Endothelial cell of umbilical vein (primary cell): ENCODE results near the gene XAGE1B. TPM values are rescaled to one million over a fixed set of nuclear protein-coding genes. Genes with fewer than 3 reads are reported as not detected.
"Not testable (repeated sequence)": the region's sequence is repeated elsewhere in the genome, so short reads cannot be mapped to it uniquely, and the experiment has no call there.

Experiments
- BruUV-seq: library from RNA; stranded (reverse); fragments of 400-500 nt; replicated peaks from 2 replicates; lab custom pipeline; 2021; lab: Mats Ljungman, UMichigan
- CTCF ChIA-PET: fragments of 300-600, 350-600 bp; sonication (Branson Sonifier 250); formaldehyde crosslinking; loops from one replicate; lab custom pipeline; 2021; ENCODE audit warnings: antibody characterized with exemption, inconsistent platforms; lab: Charles Lee
- POLR2A ChIA-PET: fragments of 300-600, 350-600 bp; sonication (Branson Sonifier 250); formaldehyde crosslinking; loops from one replicate; lab custom pipeline; 2021; ENCODE audit warnings: antibody characterized with exemption, inconsistent platforms; lab: Charles Lee
- DNase-seq: peaks from one replicate; pipeline ENCODE4 v3.0.0-alpha.2; 2011; ENCODE audit warnings: low read depth, low spot score
- FAIRE-seq: peaks from 2 replicates; lab custom pipeline; 2011; peaks lifted over from hg19 to GRCh38; lab: Jason Lieb, UNC
- H2AFZ ChIP-seq: 2 replicates; pipeline ENCODE4 v1.6.0; 2012; ENCODE audit warnings: low read depth, low read length, control low read depth, inconsistent platforms
- H3K27ac ChIP-seq: 2 replicates; pipeline ENCODE4 v1.5.1; 2011; ENCODE audit warnings: low read depth, mild to moderate bottlenecking, control low read depth, low read length, moderate library complexity; ENCODE audit not compliant: insufficient read depth
- H3K27me3 ChIP-seq, 2 experiments: 2 replicates each; pipeline versions ENCODE4 v1.6.0 to v1.6.1; 2011; ENCODE audit warnings: low read length in 2 of 2, mixed read lengths in 1 of 2; ENCODE audit not compliant: control insufficient read depth in 2 of 2, insufficient read depth in 2 of 2
- H3K36me3 ChIP-seq, 2 experiments: 2 replicates in 1 of 2; 3 replicates in 1 of 2; pipeline ENCODE4 v1.5.1; 2011; ENCODE audit warnings: low read length in 2 of 2, mild to moderate bottlenecking in 1 of 2, moderate library complexity in 1 of 2; ENCODE audit not compliant: control insufficient read depth in 2 of 2, insufficient read depth in 2 of 2; ENCODE audit errors: extremely low read depth in 1 of 2
- H3K4me1 ChIP-seq: 3 replicates; pipeline ENCODE4 v1.5.1; 2011; ENCODE audit warnings: mild to moderate bottlenecking, low read length; ENCODE audit not compliant: control insufficient read depth, insufficient read depth; ENCODE audit errors: extremely low read depth
- H3K4me2 ChIP-seq: 2 replicates; pipeline ENCODE4 v1.6.1; 2011; ENCODE audit warnings: low read length, control low read depth, mixed read lengths; ENCODE audit not compliant: insufficient read depth
- H3K4me3 ChIP-seq, 3 experiments: fragments of 200-600 bp in 1 of 3; sonication (generic), shearing (Covaris generic) in 1 of 3; replicated peaks in 1 of 3; 2 replicates each; pipeline ENCODE4 v1.5.1; 2011 to 2016; ENCODE audit warnings: control low read depth in 3 of 3, low read length in 3 of 3, mild to moderate bottlenecking in 2 of 3, inconsistent platforms in 1 of 3, low read depth in 1 of 3, moderate library complexity in 1 of 3; ENCODE audit not compliant: insufficient read depth in 1 of 3
- H3K79me2 ChIP-seq: 2 replicates; pipeline ENCODE4 v1.6.0; 2012; ENCODE audit warnings: low read length, inconsistent platforms; ENCODE audit not compliant: control insufficient read depth, insufficient read depth
- H3K9ac ChIP-seq: replicated peaks from 2 replicates; pipeline ENCODE3; 2011; ENCODE audit warnings: low read length, control low read depth; ENCODE audit not compliant: insufficient read depth; ENCODE audit errors: extremely low read depth
- H3K9me1 ChIP-seq: replicated peaks from 3 replicates; pipeline ENCODE4 v1.6.0; 2011; ENCODE audit warnings: mild to moderate bottlenecking, low read length; ENCODE audit not compliant: control insufficient read depth, insufficient read depth; ENCODE audit errors: extremely low read depth
- H3K9me3 ChIP-seq: replicated peaks from 2 replicates; pipeline ENCODE4 v1.5.1; 2012; ENCODE audit warnings: low read length, inconsistent platforms; ENCODE audit not compliant: control insufficient read depth, insufficient read depth
- H4K20me1 ChIP-seq: replicated peaks from 2 replicates; pipeline ENCODE3; 2011; ENCODE audit warnings: mild to moderate bottlenecking, low read length; ENCODE audit not compliant: control insufficient read depth, insufficient read depth; ENCODE audit errors: extremely low read depth
- EZH2 ChIP-seq: IDR thresholded peaks from 2 replicates; pipeline ENCODE4 v1.6.1; 2012; ENCODE audit warnings: borderline replicate concordance, low read depth, mild to moderate bottlenecking, moderate library complexity, low read length, inconsistent platforms; ENCODE audit not compliant: severe bottlenecking
- FOS ChIP-seq: IDR thresholded peaks from 2 replicates; pipeline ENCODE4 v1.6.1; 2011; ENCODE audit warnings: mild to moderate bottlenecking, low read length, moderate library complexity, borderline replicate concordance; ENCODE audit not compliant: insufficient read depth
- GATA2 ChIP-seq: IDR thresholded peaks from 2 replicates; pipeline ENCODE4 v1.7.0; 2011; ENCODE audit warnings: low read depth, mild to moderate bottlenecking, moderate library complexity, mixed read lengths, low read length; ENCODE audit not compliant: insufficient read length, insufficient read depth
- JUN ChIP-seq: IDR thresholded peaks from 2 replicates; pipeline ENCODE4 v1.6.1; 2011; ENCODE audit warnings: borderline replicate concordance, low read depth; ENCODE audit not compliant: insufficient read length, insufficient read depth
- MYC ChIP-seq: IDR thresholded peaks from one replicate; pipeline ENCODE4 v1.6.1; 2011; ENCODE audit warnings: mild to moderate bottlenecking, low read depth, low read length
- POLR2A ChIP-seq: IDR thresholded peaks from 2 replicates; pipeline ENCODE4 v1.6.1; 2012; ENCODE audit warnings: low read depth, mild to moderate bottlenecking, control low read depth, low read length
- POLR2AphosphoS5 ChIP-seq: IDR thresholded peaks from 2 replicates; pipeline ENCODE4 v1.6.1; 2012; ENCODE audit warnings: low read depth, mild to moderate bottlenecking, control low read depth, low read length, moderate library complexity; ENCODE audit not compliant: insufficient read depth
- dilution Hi-C: fragments of 300-500 bp; cut with MboI; formaldehyde crosslinking; loops from one replicate; pipeline ENCODE4 v1.15.0; 2019; ENCODE audit warnings: low sequenced_read_pairs; ENCODE audit not compliant: extremely low pct_ligation_motif_present
- intact Hi-C: fragments of 100-400 bp; cut with micrococcal nuclease; formaldehyde crosslinking; loops from one replicate; pipeline ENCODE4 v1.10.0; 2022
- polyA plus RNA-seq, 4 experiments: library from polyadenylated mRNA; depleted of rRNA in 3 of 4; stranded (reverse) in 3 of 4; unstranded in 1 of 4; fragments of >200 nt; gene quantifications; 2 replicates each; pipeline versions ENCODE4 v1.2.1 to v1.2.3, GENCODE V29; 2011 to 2012; ENCODE audit warnings: missing spikeins in 1 of 4
- total RNA-seq: library from RNA; stranded (reverse); gene quantifications from 2 replicates; pipeline ENCODE4 v1.2.3, GENCODE V29; 2021
- TF ChIP-seq, protein P1 (sequence below), 2 donors: IDR thresholded peaks; 1 replicate in 1 of 2; 2 replicates in 1 of 2; pipeline ENCODE4 v1.5.1; 2011; ENCODE audit warnings: low read length in 2 of 2, mild to moderate bottlenecking in 2 of 2, moderate library complexity in 2 of 2, control low read depth in 1 of 2, inconsistent platforms in 1 of 2, low read depth in 1 of 2; ENCODE audit not compliant: insufficient read depth in 1 of 2; ENCODE audit errors: extremely low read depth in 1 of 2
- TF ChIP-seq, protein P2 (sequence below): IDR thresholded peaks from 2 replicates; pipeline ENCODE4 v1.6.1; 2011; ENCODE audit not compliant: insufficient read depth, insufficient read length

The XAGE1B gene
- total and polyA plus RNA-seq, 2 donors (not counting 3 experiments of a cell fraction or from before 2014, with no cell fraction given): not detected

DNA sequence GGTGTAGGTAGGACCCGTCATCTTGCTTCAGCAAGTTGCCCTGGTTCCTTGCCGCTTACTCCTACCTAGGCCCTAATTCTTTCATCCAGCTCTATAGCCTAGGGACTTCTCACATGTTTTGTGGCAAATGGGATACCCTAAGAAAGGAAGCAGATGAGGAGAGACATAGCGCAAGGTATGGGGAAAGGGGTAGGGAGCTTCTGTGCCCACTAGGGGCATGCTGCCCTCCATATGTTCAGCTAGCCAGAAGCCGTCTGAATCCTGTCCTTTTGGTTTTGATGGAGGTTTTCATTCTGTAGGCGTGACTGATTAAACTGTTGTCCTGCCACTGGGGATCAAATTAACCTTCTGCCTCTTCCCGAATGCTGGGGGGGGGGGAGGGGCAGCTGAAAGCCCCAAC is 5.7 kb downstream of the XAGE1B start:
- H3K4me1 ChIP-seq, H3K36me3 ChIP-seq, H3K27me3 ChIP-seq, H3K79me2 ChIP-seq, BruUV-seq, H3K27ac ChIP-seq, H3K9ac ChIP-seq, H3K4me3 ChIP-seq, intact Hi-C loops, CTCF ChIA-PET, dilution Hi-C loops, POLR2A ChIA-PET, H3K9me1 ChIP-seq, H4K20me1 ChIP-seq, H2AFZ ChIP-seq, H3K4me2 ChIP-seq, DNase-seq, H3K9me3 ChIP-seq, FAIRE-seq: not testable (repeated sequence)

DNA sequence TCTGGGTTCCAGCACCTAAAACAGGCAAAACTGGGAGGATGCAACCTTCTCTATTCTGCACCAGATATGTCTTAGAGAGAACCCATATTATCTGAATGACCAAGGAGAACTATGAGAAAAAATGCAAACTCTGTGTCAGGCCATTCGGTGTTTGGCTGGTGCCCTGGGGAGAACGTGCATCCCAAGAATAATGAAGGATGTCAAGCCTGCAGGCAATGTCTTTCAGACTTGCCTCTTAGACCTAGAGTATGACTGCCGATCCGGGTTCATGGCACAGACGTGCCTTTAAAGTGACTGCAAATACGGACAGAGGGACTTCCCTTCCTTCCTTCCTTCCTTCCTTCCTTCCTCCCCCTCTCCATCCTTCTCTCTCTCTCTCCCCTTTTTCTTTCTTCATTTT is 6.9 kb downstream of the XAGE1B start:
- dilution Hi-C loops: no loop called here

More for the DNA sequence above, 6.9 kb downstream of the XAGE1B start:
- Histone ChIP-seq H3K9me1 (no peaks in the 10 kb centered on the region), H3K4me2 (no peak overlapping the region), H2AFZ (no peak overlapping the region), H3K27ac (no peak overlapping the region), H4K20me1 (no peaks in the 10 kb centered on the region), H3K9ac (no peak overlapping the region), H3K27me3 (no peaks in the 10 kb centered on the region), H3K4me3 (no peak overlapping the region), H3K79me2 (no peaks in the 10 kb centered on the region), H3K36me3 (no peaks in the 10 kb centered on the region), H3K9me3 (no peaks in the 10 kb centered on the region), H3K4me1 (no peaks in the 10 kb centered on the region)
- TF ChIP-seq MYC (no peak), POLR2AphosphoS5 (no peak), POLR2A (no peak), FOS (no peak), GATA2 (no peak), EZH2 (no peak), JUN (no peak)
- TF ChIP-seq, protein P1, sequence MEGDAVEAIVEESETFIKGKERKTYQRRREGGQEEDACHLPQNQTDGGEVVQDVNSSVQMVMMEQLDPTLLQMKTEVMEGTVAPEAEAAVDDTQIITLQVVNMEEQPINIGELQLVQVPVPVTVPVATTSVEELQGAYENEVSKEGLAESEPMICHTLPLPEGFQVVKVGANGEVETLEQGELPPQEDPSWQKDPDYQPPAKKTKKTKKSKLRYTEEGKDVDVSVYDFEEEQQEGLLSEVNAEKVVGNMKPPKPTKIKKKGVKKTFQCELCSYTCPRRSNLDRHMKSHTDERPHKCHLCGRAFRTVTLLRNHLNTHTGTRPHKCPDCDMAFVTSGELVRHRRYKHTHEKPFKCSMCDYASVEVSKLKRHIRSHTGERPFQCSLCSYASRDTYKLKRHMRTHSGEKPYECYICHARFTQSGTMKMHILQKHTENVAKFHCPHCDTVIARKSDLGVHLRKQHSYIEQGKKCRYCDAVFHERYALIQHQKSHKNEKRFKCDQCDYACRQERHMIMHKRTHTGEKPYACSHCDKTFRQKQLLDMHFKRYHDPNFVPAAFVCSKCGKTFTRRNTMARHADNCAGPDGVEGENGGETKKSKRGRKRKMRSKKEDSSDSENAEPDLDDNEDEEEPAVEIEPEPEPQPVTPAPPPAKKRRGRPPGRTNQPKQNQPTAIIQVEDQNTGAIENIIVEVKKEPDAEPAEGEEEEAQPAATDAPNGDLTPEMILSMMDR (IDR thresholded peaks at IDR 0.05; ENCODE audit: extremely low read depth in 1 of 2, insufficient read depth in 1 of 2, low read depth in 1 of 2, low read length in 2 of 2): no peak
- TF ChIP-seq, protein P2, sequence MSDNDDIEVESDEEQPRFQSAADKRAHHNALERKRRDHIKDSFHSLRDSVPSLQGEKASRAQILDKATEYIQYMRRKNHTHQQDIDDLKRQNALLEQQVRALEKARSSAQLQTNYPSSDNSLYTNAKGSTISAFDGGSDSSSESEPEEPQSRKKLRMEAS: no peak
- BruUV-seq: no TSS peak
- FAIRE-seq: no peak
- intact Hi-C loops: no loop called here
- ChIA-PET POLR2A (no interaction called here), CTCF (no interaction called here)
- DNase-seq: no peak
